Ascending aorta (tissue), 2 donors: ENCODE data around the gene GULP1. TPM values are rescaled to one million over a fixed set of nuclear protein-coding genes. Genes with fewer than 3 reads are reported as not detected.

ENCODE experiments used
- DNase-seq, 2 donors: peaks; one replicate each; pipeline ENCODE4 v3.0.0-alpha.2; 2019; ENCODE audit warnings: low spot score in 2 of 2
- H3K27ac ChIP-seq, 2 donors: fragments of 200-600 bp; sonication (generic); one replicate each; pipeline ENCODE4 v1.5.1; 2016 to 2017; ENCODE audit warnings: mild to moderate bottlenecking in 1 of 2
- H3K27me3 ChIP-seq: fragments of 200-600 bp; sonication (generic); one replicate; pipeline ENCODE4 v1.5.1; 2017
- H3K36me3 ChIP-seq, 2 donors: fragments of 200-600 bp; sonication (generic); one replicate each; pipeline ENCODE4 v1.5.1; 2016
- H3K4me1 ChIP-seq, 2 donors: fragments of 200-600 bp; sonication (generic); one replicate each; pipeline ENCODE4 v1.5.1; 2016 to 2017; ENCODE audit warnings: mild to moderate bottlenecking in 1 of 2
- H3K4me3 ChIP-seq, 2 donors: fragments of 200-600 bp; sonication (generic); one replicate each; pipeline ENCODE4 v1.5.1; 2016 to 2017; ENCODE audit warnings: mild to moderate bottlenecking in 1 of 2
- H3K9me3 ChIP-seq, 2 donors: fragments of 200-600 bp; sonication (generic); one replicate each; pipeline ENCODE4 v1.5.1; 2016
- intact Hi-C: fragments of 100-400 bp; cut with DNase I; formaldehyde crosslinking; loops from one replicate; pipeline ENCODE4 v1.15.1; 2023
- total RNA-seq: library from RNA; depleted of rRNA; stranded (reverse); fragments of >200 nt; gene quantifications from one replicate; pipeline ENCODE4 v1.1.0, GENCODE V29; 2016
- TF ChIP-seq, protein P1 (sequence below), 3 experiments: fragments of 200-600 bp in 2 of 3; fragments of 450-650 bp in 1 of 3; sonication (generic) in 2 of 3; IDR thresholded peaks; one replicate each; pipeline ENCODE4 v1.5.1; 2016 to 2019; ENCODE audit warnings: antibody characterized with exemption in 3 of 3, mild to moderate bottlenecking in 1 of 3, moderate library complexity in 1 of 3

Gene GULP1
- total RNA-seq, 1 donor from 2014 or later: 67.8 TPM

DNA sequence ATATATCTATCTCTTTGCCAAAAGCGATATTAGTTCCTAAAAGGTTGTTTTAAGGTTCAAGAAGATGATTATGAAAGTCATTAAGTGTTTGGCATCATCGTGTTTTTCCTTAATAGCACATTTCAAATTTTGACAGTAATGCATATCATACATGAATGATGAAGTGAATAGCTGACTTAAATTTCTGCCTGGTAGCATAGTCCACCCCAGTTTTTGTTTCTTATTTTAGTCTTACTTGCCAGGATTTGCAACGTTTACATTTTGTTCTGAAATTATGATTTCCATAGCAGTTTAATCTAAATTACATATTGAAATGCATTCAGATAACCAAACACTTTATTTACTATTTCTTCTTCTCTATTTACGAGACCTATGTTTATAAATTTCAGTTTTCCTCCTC lies 201.1 kb downstream of the GULP1 start:
- no peak for DNase-seq
- Histone ChIP-seq H3K4me3 (no peak overlapping the region), H3K36me3 (no peaks in the 10 kb centered on the region), H3K27ac (no peak overlapping the region), H3K4me1 (peaks cover 0 to 11% of the 10 kb centered on the region in 2 donors), H3K9me3 (no peaks in the 10 kb centered on the region), H3K27me3 (no peaks in the 10 kb centered on the region)
- intact Hi-C loops: loop anchor here (10.0 kb wide), 1 partner anchor 108 kb away; no protein-coding TSS in a partner anchor
- TF ChIP-seq, protein P1, sequence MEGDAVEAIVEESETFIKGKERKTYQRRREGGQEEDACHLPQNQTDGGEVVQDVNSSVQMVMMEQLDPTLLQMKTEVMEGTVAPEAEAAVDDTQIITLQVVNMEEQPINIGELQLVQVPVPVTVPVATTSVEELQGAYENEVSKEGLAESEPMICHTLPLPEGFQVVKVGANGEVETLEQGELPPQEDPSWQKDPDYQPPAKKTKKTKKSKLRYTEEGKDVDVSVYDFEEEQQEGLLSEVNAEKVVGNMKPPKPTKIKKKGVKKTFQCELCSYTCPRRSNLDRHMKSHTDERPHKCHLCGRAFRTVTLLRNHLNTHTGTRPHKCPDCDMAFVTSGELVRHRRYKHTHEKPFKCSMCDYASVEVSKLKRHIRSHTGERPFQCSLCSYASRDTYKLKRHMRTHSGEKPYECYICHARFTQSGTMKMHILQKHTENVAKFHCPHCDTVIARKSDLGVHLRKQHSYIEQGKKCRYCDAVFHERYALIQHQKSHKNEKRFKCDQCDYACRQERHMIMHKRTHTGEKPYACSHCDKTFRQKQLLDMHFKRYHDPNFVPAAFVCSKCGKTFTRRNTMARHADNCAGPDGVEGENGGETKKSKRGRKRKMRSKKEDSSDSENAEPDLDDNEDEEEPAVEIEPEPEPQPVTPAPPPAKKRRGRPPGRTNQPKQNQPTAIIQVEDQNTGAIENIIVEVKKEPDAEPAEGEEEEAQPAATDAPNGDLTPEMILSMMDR (IDR thresholded peaks at IDR 0.05): no peak

DNA sequence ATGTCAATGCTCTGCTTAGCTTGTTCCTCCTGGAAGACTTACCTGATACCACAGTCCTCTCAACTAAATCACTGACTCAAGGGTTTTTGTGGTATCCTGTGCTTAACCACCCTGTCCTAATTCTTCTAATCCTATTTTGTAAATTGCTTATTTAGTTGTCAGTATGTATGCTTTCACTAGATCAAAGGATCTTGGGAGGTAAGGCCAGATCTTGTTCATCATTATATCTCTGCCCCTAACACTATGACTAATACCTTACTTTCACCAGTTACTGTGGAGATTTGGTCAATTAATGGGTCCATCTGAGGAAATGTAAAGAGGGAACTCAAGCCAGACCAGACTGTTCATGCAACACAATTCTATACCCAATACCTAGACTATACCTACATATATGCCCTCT lies 203.2 kb downstream of the GULP1 start:
- DNase-seq: no peak
- H3K27me3 ChIP-seq: no peaks in the 10 kb centered on the region
- no peaks in the 10 kb centered on the region for H3K36me3 ChIP-seq
- H3K27ac ChIP-seq: peak overlapping the region; percentile 34 to 62
- no peak overlapping the region for H3K4me3 ChIP-seq
- TF ChIP-seq, protein P1 (IDR thresholded peaks at IDR 0.05): no peak
- H3K9me3 ChIP-seq: no peaks in the 10 kb centered on the region
- peaks cover 0 to 19% of the 10 kb centered on the region in 2 donors for H3K4me1 ChIP-seq
- intact Hi-C loops: loop anchor here (10.0 kb wide), 1 partner anchor 110 kb away; no protein-coding TSS in a partner anchor

DNA sequence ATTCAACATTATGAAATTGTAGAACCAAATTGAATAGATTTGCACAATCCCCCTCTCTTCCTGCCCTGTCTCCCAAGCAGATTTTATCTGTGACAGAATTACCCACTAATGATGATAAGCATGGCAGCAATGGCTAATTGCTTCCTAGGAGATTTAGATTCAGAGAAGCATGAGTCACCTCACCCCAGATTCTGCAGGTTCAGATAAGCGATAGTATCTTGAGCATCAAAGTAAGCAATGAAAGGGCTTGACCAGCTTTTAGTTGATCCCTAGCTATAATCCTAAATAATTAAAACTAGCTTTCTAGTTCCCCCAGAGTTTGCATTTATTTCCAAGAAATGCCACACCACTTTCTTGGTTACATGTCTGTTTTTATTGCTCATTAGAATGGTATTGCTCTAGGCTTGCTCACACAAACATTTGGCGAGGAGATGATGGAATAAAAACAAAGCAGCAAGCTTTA lies 204.3 kb downstream of the GULP1 start:
- H3K4me1 ChIP-seq: peaks cover 0 to 19% of the 10 kb centered on the region in 2 donors
- peak overlapping the region; percentile 34 to 62 for H3K27ac ChIP-seq
- TF ChIP-seq, protein P1 (IDR thresholded peaks at IDR 0.05): no peak
- intact Hi-C loops: loop anchor here (10.0 kb wide), 1 partner anchor 111 kb away; no protein-coding TSS in a partner anchor
- H3K36me3 ChIP-seq: no peaks in the 10 kb centered on the region
- no peak for DNase-seq
- no peak overlapping the region for H3K4me3 ChIP-seq
- H3K9me3 ChIP-seq: no peaks in the 10 kb centered on the region
- no peaks in the 10 kb centered on the region for H3K27me3 ChIP-seq

DNA sequence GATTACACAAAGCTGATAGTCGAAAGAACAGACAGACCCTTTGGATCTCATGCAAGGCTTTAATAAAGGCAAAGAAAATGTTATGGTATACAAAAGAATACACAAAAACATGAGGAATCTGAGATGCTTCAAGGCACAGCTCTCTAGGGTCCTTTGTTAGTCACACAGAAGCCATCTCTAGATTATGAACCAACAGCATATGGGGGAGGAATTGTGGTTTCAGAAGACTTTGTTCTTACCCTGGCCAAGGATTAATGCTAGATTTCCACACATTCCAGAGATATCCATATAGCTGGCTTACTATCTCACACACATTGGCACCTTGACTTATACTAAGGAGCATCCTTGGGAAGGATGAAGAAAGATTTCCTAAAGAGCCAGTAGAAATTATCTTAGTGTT lies 206.1 kb downstream of the GULP1 start:
- no peaks in the 10 kb centered on the region for H3K36me3 ChIP-seq
- H3K9me3 ChIP-seq: no peaks in the 10 kb centered on the region
- TF ChIP-seq, protein P1 (IDR thresholded peaks at IDR 0.05): no peak
- no peaks in the 10 kb centered on the region for H3K27me3 ChIP-seq
- intact Hi-C loops: loop anchor here (10.0 kb wide), 1 partner anchor 113 kb away; no protein-coding TSS in a partner anchor
- DNase-seq: no peak
- H3K4me1 ChIP-seq: peaks cover 0 to 19% of the 10 kb centered on the region in 2 donors
- no peak overlapping the region for H3K4me3 ChIP-seq
- H3K27ac ChIP-seq: peak overlapping the region in 1 of 2 donors; percentile 24

DNA sequence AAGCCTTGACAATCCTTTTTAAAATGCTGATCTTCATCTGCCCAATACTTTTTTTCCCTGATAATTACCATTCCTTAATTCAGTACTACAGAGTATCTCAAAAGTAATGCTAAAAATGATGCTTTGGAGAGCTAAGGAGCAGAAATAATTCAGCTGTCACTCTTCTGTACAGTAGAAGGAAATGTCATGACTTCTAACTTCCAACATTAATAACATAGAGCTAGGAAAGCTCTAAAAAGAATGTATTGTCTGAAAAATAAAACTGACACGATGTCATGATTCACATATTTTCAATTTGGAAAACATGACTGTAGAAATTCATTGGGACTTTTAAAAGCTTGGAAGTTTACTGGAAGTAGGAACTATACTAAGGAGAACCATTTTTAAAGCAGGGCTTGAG lies 212.3 kb downstream of the GULP1 start:
- H3K27me3 ChIP-seq: no peaks in the 10 kb centered on the region
- intact Hi-C loops: no loop called here
- no peaks in the 10 kb centered on the region for H3K9me3 ChIP-seq
- DNase-seq: no peak
- H3K4me1 ChIP-seq: peaks cover 0 to 9% of the 10 kb centered on the region in 2 donors
- no peaks in the 10 kb centered on the region for H3K36me3 ChIP-seq
- H3K4me3 ChIP-seq: no peak overlapping the region
- TF ChIP-seq, protein P1 (IDR thresholded peaks at IDR 0.05): no peak
- H3K27ac ChIP-seq: no peak overlapping the region
